ENCODE results near the gene CS.
"Not testable (repeated sequence)": the region's sequence is repeated elsewhere in the genome, so short reads cannot be mapped to it uniquely, and the experiment has no call there.

The CS gene

GRCh38 chr12:56317675-56318074 lies 17.5 kb upstream of the CS start:
- DNase-seq: no peak

DNA sequence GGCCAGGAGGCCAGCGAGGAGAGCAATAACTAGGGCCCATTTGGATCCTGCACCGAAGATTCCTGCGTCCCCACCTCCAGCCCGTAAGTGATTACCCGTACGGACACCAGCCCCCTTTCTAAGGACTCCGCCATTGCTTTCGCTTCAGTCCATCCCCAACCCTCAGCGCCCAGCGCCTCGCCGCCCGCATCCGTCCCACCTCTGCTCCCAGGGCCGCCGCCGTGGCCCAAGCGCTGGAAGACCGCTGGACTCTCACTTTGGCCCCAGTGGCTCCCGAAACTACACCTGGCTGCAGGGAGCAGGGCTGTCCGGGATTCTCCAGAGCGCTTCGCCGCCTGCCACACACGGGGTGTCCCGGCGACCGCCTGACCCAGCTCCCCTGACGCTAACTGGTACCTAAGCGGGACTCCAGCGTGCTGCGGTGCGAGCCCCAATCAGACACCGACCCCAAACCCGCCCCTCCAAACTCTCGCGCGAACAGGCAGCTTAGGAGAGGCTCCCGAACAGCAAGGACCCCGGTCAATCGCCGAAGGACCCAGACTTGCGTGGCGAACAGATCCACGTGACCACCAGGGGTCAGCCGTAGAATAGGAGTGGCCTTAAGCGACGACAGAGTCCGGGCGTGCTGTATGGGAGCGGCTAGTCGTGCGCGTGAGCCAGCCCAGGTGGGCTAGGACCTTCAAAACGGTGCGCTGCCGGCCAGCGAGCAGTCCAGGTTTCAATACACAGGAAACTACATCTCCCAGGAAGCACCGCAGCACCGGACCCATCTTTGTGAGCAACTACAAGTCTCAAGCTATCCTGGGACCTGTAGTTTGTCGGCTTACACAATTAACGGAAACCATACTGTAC lies 15.7 kb upstream of the CS start, which contains the start of gene CNPY2:
Gene CNPY2 (minus strand): TSS at position 367 of the 852 bp plus-strand sequence. CDS start 771 bp downstream, outside the sequence.
- peak; percentile 90 for DNase-seq

- DNase-seq: no peak
These were observed 15.1 kb upstream of the CS start for GRCh38 chr12:56315249-56315621.

DNA sequence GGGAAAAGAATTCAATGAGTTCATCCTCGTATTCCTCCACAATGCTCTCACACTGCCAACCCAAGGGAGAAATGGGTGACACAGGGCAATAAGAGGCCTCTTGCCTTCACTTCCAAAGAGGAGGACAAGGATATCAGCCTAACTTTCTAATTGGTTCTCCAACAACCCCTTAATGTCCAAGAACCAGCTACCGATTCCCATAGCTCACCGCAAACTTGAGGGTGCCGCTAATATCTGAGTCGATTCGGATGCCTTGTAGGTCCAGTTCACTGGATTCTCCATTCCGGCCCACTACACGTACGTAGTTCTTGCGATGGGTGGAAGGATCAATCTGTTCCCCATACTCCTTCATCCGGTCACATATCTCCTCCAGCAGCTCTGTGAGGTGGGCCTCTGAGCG lies 10.9 kb upstream of the CS start:
- DNase-seq: no peak

DNA sequence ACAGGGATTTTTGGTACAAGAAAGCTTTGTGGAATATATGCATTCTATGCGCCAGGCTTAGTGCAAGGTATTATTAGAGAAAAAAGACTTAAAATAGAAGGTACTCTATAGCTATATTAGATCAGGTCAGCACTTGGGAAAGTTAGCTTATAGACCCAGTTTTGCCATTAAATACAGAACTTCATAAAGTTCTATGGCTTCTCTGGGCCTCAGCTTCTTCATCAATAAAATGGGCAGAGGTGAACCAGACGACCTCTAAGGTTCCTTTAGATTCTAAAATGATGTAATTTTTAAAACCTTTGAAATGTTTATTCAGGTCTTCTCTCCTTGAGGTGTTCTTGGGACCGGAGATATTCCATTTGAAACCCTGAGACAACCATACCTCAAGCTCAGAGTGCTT lies 8.6 kb upstream of the CS start:
- no peak for DNase-seq

DNA sequence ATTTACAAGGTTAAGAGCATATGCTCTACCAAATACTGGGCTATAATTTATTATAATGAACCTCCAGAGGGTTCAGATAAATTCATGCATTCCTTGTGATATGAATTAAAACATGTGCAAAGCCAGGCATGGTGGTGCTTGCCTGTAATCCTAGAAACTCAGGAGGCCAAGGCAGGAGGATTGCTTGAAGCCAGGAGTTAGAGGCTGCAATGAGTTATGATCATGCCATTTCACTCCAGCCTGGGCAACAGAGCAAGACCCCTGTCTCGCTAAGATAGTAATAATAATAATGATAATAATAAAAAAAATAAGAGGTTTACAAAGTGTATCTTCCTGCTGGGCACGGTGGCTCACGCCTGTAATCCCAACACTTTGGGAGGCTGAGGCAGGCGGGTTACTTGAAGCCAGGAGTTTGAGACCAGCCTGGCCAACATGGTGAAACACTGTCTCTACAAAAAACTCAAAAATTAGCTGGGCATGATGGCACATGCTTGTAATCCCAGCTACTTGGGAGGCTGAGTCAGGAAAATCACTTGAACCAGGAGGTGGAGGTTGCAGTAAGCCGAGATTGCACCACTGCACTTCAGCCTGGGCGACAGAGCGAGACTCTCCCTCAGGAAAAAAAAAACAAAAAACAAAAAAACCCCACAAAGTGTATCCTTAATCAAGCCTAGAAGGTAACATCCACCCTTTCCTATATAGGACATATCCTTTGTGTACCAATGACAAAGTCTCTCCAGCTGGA lies 7.3 kb upstream of the CS start:
- DNase-seq: no peak

- no peak for DNase-seq
These were observed 4.9 kb upstream of the CS start for GRCh38 chr12:56304872-56305590.

- no peak for DNase-seq
These were observed 4.1 kb upstream of the CS start for GRCh38 chr12:56304276-56304675.

DNA sequence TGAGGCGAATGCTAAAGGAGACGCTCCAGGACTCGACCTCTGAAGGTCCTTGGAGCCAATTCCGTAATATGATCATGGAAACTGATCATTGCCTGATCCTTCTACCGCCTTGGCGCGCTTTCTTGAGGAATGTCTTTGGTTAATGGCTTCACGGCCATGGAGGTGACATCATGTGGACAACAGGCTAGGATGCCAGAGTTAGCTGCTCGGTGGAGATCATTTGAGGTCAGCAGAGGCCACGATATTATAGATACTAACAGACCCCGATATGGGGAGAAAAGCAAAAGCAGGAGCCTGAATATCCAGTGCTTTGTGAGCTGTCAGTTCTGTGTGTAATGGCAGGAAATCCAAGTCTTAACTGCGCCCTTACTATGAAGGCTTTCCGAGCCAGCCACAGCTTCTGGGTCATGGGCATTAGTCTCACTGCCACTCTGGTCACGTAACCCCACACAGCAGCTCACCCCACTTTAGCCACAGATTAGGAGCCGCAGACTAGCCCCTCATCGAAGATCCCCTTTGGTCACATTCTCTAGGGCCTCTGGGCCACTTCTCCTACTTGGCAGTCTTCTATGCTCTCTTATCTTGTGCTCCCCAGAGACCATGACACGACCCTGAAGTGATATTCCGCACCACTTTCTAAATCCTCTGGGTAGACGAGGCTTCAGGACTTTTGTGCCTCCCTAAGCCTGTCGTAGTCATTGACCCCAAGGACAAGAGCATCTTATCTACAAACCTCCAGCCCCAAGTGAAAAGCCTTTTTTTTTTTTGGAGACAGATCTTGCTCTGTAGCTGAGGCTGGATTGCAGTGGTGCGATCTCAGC lies 724 bp upstream of the CS start:
- no peak for DNase-seq

- no peak for DNase-seq
These were observed 750 bp downstream of the CS start for GRCh38 chr12:56299308-56299852.

- DNase-seq: no peak
These were observed 1.3 kb downstream of the CS start for GRCh38 chr12:56298828-56299227.

DNA sequence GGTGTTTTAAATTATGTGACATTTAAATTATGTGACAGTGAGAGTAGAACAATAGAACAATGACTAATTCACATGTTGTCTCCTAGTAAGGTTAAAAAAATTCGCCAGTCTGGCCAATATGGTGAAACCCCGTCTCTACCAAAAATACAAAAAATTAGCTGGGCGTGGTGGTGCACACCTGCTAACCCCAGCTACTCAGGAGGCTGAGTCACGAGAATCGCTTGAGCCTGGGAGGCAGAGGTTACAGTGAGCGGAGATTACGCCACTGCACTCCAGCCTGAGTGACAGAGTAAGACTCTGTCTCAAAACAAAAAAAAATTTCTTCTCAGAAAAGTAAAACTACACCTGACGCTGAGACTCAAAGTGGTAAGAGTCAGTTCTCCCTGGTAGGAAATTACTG lies 2.7 kb downstream of the CS start:
- DNase-seq: no peak

GRCh38 chr12:56296295-56296694 lies 3.8 kb downstream of the CS start:
- no peak for DNase-seq

GRCh38 chr12:56293795-56294194 lies 6.3 kb downstream of the CS start:
- DNase-seq: no peak

DNA sequence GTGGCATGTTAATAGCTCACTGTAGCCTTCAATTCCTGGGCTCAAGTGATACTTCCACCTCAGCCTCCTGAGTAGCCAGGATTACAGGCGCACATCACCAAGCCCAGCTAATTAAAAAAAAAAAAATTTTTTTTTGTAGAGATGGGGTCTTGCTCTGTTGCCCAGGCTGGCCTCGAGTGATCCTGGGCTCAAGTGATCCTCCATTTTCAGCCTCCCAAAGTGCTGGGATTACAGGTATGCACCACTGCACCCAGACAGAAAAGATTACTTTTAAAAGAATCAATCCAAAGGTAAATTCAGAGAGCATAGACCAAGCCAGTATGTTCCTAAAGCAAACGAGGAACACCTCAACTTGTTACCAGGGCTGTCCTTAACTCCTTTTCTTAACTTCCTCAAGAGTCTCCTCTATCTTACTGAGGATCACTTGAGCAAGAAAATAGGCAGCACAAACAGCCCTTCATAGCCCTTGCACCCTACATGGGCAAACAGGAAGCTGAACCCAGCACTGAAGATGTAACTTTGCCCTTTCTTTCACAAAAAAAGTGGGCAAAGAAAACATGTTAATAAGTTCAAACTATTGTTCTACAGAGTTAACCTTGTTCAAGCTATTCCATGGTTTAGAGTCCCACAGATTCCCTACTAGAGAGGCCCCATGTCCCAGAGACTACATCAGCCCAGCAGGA lies 11.3 kb downstream of the CS start:
- DNase-seq: no peak

DNA sequence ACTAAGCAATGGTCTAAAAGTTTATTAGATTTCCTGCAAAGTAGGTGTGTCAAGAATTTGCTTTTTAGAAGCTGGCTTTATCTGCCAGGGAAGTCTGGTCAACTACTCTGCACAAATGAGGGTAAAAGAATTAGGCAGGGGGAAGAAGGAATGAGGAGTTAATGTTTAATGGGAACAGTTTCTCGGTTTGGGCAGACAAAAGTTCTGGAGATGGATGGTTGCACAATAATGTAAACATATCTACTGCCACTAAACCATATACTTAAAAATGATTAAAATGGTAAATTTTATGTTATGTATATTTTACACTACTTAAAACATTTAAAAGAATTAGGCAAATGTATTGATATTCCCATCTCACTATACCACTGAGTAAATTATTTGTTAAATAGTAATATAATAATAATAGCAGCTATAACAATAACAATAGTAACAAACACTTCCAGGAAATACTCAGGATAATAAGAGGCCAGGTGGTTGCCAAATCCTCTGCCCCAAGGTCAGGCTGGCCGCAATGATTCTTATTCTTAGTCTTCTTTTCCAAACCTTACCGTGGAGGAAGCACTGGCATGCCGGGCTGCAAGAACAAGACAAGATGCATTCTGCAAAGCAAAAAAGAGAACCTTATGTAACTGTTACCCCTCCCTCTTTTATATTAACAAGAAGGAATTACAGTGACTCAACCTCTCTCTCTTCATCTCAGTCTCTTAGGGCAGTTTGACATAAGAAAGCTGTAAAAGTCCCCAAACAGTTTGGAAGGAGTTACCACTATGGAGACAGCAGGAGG lies 13.9 kb downstream of the CS start:
- no peak for DNase-seq

- not testable (repeated sequence) for DNase-seq
These were observed 15.9 kb downstream of the CS start for GRCh38 chr12:56284263-56284662.

GRCh38 chr12:56282579-56282978 lies 17.6 kb downstream of the CS start:
- DNase-seq: no peak

DNA sequence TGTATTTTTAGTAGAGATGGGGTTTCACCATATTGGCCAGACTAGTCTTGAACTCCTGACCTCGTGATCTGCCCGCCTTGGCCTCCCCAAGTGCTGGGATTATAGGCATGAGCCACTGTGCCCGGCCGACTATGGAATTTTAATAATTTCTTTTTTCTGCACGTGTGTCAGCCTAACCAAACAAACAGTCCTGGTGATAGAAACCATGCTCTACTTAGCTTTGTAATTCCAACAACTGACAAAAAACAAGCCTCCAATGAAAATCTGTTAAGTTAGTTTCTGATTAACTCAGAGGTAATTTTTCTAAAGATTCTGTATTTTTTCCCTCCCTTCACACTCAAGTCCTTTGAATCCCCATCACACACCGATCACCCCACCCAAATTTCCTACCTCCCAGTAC lies 18.1 kb downstream of the CS start:
- DNase-seq: no peak

DNA sequence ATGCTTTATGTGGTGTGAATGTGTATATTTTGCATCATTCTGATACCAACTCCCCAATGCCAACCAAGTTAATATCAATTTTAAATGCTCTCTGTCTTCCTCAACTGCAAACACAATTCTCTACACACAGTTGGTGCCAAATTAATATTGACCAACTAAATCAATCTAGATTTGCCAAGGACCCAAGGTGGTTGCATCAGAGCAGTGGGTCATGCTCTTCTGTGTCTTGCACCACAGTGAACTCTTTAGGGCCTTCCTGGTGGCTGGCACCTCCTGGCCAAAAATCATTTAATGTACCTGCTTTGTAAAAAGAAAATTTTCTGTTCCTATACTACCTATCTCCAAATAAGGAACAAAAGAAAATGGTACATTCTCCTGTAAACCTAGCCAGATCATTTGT lies 19.3 kb downstream of the CS start:
- no peak for DNase-seq

DNA sequence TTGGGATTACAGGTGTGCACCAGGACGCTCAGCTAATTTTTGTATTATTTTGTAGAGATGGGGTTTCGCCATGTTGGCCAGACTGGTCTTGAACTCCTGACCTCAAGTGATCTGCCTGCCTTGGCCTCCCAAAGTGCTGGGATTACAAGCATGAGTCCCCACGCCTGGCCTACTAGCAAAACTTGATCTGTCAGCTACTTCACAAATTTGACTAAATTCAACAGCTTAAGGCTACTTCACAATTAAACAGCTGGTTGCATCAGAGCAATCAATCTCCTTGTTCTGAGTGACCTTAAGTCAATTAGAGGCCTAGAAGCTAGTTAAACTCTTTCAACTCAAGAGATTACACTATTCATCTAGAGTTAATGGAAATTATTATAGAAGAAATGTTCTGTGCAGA lies 21.2 kb downstream of the CS start:
- no peak for DNase-seq

Data from NCI-H1436 treated with DMSO at 0.1 percent for 48 hours (cell line).